NAMALWA (cell line): ENCODE data around the gene BTN2A1.
A peak's percentile ranks its signal among the peaks of the same experiment; 100 is the strongest.
"Not testable (repeated sequence)": the region's sequence is repeated elsewhere in the genome, so short reads cannot be mapped to it uniquely, and the experiment has no call there.

Experiments used
- DNase-seq: peaks from one replicate; pipeline ENCODE4 v3.0.0-alpha.2; 2015; ENCODE audit warnings: low spot score

The BTN2A1 gene

DNA sequence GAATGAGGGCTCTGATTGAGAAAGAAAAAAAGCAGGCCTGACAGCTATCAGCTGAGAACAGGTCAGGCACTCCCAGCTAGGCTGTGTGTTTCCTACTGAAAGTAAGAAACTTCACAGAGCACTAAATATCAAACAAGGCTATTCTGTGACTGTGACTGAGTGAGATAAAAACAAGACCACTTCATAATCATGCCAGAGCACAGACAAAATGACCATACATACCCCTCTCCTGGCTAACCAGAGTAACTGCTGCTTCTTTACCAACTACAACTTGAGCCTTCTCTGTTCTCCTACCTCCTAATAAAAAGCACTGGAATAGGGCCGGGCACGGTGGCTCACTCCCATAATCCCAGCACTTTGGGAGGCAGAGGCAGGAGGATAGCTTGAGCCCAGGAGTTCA, 35.5 kb downstream of the BTN2A1 start:
- DNase-seq: peak; percentile 39

DNA sequence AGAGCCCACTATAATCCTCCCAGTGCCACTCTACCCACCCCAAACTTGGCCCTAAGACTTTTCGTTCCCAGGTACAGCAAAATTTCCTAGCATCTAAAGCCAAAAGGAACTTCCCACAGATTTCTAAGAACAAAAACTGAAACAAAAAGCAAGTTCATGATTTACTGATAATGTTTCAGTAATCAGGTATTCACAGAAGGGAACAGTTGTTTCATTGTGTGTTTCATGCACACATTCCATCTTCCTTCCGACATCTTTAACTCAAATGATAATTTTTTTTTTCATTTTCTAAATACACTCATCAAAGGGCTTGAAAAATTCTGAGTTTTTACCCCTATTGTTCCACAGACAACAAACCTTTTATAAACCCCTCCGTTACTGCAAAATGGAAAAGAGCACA, 36.4 kb downstream of the BTN2A1 start:
- DNase-seq: no peak

DNA sequence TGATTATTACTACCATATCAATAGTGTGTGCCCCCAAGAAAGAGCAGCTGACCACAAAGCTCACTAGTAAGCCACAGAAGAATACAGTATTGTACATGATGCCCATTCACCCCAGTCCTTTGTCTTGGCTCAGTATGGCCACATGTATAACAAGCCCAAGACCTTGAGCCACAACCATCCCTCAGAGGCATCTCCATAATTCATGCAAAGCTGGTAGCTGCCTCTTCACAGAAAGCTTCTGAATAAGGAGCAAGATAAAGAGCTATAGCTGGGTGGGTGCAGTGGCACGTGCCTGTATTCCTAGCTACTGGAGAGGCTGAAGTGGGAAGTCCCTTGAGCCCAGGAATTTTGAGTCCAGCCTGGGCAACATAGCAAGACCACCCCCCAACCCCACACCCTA, 37.5 kb downstream of the BTN2A1 start:
- no peak for DNase-seq

DNA sequence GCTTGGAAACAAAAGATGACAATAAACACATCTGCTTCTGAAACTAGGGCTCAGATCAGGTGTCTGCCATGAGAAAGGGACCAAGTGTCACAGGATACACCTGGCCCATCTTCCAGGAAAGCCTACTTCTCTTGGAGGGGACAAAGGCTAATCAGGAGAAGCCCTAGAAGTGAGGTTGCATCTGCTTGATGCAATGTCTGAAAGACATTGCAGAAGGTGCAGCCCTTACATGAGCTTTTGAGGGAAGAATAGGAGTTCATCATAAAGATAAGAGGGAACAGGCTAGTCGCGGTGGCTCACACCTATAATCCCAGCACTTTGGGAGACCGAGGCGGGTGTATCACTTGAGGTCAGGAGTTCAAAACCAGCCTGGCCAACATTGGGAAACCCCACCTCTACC, 39.9 kb downstream of the BTN2A1 start:
- no peak for DNase-seq

DNA sequence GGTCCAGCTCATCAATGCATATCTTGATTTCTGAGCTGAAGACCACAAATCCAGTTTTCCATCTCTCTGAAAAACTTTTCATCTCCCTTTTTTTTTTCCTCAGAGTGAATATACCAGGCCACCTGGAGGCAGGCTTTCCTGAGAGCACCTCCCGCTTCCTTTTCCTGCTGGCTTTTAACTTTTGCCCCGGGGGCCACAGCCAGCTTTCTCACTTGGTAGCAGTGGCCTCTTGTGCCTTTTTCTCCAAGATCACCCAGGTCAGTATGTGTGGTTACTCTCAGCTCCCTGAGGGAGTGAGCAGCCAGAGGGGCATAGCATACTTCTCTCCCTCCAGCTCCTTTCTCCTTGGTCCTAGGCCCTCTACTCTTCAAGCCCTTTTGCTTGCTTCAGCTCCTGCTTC, 42.3 kb downstream of the BTN2A1 start, which contains the start of gene BTN1A1:
Gene BTN1A1, plus strand, starts transcription at position 202 of the 400 bp plus-strand sequence. CDS start 984 bp downstream, outside the sequence.
- no peak for DNase-seq

DNA sequence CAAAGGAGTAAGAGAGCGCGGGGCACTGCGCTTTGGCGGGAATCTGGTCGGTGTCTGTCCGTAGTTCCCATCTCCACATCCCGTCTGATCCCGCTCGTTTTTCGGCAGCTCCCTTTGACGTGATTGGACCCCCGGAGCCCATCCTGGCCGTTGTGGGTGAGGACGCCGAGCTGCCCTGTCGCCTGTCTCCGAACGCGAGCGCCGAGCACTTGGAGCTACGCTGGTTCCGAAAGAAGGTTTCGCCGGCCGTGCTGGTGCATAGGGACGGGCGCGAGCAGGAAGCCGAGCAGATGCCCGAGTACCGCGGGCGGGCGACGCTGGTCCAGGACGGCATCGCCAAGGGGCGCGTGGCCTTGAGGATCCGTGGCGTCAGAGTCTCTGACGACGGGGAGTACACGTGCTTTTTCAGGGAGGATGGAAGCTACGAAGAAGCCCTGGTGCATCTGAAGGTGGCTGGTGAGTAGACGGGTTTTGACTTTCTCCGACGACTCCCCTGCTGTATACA, 43.8 kb downstream of the BTN2A1 start:
- no peak for DNase-seq

DNA sequence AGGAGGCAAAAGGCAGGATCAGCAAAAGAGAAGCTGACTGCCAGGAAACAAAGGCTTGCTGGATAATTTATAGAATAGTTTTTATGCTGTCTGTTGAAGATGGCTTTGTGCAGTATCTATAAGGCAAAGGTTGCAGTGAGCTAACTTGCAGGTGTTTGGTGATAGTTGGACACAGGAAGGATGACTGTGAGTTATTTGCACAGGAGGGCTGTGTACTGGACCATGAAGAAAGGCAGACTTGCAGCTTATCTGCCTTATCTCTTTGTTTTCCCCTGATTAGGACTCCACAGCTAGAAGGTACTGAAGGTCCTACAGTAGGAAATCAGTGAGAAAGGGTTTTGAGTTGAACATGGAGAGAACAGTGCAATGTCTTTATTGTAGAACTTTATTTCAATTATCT, 44.4 kb downstream of the BTN2A1 start:
- peak; percentile 77 for DNase-seq

DNA sequence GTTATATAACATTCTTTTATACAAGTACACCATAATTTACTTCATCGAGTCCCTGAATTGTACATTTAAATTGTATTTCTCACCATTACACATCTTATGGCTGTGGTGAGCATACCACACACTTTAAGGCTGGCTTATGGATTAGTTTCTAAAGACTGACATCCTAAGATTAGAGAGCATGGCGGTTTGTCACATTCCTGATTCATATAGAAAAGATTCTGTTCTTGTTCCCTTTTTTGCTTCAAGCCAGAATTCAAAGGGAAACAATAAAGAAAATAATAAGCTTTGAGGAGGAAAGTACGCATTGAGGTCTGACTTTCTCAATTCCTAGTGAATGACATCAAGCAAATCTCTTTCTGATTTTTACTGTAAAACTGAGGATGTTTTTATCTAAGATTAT, 44.9 kb downstream of the BTN2A1 start:
- no peak for DNase-seq

- no peak for DNase-seq
These were observed 49.9 kb downstream of the BTN2A1 start for GRCh38 chr6:26507658-26508057.

DNA sequence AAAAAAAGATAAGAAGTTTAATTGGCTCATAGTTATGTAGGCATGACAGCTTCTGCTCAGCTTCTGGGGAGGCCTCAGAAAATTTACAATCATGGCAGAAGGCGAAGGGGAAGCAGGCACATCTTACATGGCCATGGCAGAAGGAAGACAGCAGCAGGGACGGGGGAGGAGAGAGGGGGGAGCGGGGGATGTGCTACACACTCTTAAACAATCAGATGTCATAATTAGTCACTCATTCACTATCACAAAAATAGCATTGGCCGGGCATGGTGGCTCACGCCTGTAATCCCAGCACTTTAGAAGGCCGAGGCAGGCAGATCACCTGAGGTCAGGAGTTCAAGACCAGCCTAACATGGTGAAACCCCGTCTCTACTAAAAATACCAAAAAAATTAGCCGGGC, 53.3 kb downstream of the BTN2A1 start:
- DNase-seq: not testable (repeated sequence)

DNA sequence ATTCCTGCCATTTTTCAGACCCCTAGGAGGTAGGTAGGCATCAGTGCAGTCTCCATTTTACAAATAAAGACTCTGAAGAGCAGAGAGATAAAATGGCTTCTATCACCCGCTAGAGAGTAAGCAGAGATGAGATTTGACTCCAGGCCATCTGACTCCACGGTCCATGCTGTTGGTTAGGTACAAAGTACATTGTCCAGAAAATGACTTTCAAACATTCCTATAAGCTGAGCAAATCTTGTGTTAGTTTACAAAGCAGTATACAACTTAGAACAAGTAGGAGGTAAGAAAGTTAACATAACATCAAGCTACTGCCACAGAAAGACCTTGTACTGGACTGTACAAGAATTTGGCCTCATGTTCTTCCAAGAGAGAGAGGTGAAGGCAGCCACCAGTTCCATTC, 57.2 kb downstream of the BTN2A1 start:
- no peak for DNase-seq

DNA sequence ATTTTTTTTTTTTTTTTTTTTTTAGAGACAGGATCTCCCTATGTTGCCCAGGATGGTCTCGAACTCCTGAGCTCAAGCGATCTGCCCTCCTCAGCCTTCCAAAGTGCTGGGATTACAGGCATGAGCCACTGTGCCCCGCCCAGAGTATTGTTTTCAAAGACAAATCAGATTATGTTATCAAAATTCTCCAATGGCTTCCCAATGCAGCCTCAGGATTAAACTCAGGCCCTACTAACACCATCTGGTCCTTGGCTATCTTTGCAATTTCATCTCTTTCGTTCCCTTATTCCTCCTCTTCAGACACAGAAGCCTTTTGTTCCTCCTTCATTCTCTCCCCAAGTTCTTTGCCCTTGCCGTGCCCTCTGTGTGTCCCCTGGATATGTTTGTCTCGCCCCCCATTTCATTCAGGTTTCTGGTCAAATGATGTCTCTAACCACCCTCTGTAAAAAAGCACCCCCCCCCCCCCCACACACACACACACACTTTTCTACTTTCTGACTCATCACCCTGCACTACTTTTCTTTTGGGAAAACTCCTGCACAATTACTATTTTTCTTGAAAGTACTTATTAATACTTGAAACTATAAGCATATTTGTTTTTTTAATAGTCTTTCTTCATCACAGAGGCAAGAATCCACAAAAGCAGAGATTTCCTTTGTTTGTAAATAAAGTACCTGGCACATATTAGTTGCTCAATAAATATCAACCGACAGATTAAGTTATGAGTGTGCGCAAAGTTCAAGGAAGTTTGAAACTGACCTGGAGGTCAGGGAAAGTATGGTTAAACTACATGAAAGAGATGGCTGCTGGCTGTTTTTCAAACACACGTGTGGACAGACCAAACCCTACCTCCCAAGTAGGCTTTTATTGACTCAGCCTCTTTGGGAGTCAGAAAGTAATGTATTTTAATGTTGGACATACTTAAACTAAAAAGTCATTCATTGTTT, 59.0 kb downstream of the BTN2A1 start:
- DNase-seq: no peak
